Muscle of leg (tissue), 16 donors: ENCODE data around the gene HIF1AN. TPM values are rescaled to one million over a fixed set of nuclear protein-coding genes. Genes with fewer than 3 reads are reported as not detected.

Experiments used
- DNase-seq: peaks from one replicate; pipeline ENCODE4 v3.0.0; 2013
- H3K27ac ChIP-seq: one replicate; pipeline ENCODE4 v1.5.1; 2013; ENCODE audit warnings: mild to moderate bottlenecking, low read length, control low read depth
- H3K27me3 ChIP-seq: one replicate; pipeline ENCODE4 v1.6.1; 2013; ENCODE audit warnings: low read length; ENCODE audit not compliant: control insufficient read depth, insufficient read depth
- H3K36me3 ChIP-seq: one replicate; pipeline ENCODE4 v1.6.1; 2013; ENCODE audit warnings: low read length; ENCODE audit not compliant: control insufficient read depth, insufficient read depth
- H3K4me1 ChIP-seq: one replicate; pipeline ENCODE4 v1.6.1; 2013; ENCODE audit warnings: low read length; ENCODE audit not compliant: control insufficient read depth, insufficient read depth
- H3K4me3 ChIP-seq: one replicate; pipeline ENCODE4 v1.5.1; 2013; ENCODE audit warnings: low read length, control low read depth
- H3K9me3 ChIP-seq: replicated peaks from 2 replicates; pipeline ENCODE4 v1.6.1; 2013; ENCODE audit warnings: low read depth, low read length; ENCODE audit not compliant: control insufficient read depth
- WGBS: methylation state at CpG from one replicate; pipeline ENCODE4 v1.1.5; 2013; ENCODE audit warnings: missing lambda C conversion rate; ENCODE audit not compliant: insufficient coverage; 5-methylcytosine and 5-hydroxymethylcytosine counted together
- long read RNA-seq, 11 donors: transcript quantifications; one replicate each; lab custom pipeline, GENCODE V29; 2026
- polyA plus RNA-seq, 8 donors: library from polyadenylated mRNA; unstranded; fragments of 120-200 nt; gene quantifications; one replicate each; pipeline versions ENCODE4 v1.2.1 to v1.2.3, GENCODE V29; 2013; ENCODE audit warnings: inconsistent platforms in 1 of 8, low replicate concordance in 1 of 8; ENCODE audit not compliant: insufficient read length in 8 of 8, insufficient read depth in 1 of 8
- total RNA-seq: library from RNA; stranded (reverse); fragments of 120-200 nt; gene quantifications from one replicate; pipeline ENCODE4 v1.2.4, GENCODE V29; 2013

The HIF1AN gene
- total RNA-seq (9.4 TPM), polyA plus RNA-seq (10 to 100 TPM; 23.5 to 37.6 (median 32.4) TPM)
- long read RNA-seq, donor 1, full-length matches to known transcripts = 4 of 4 reads
- long read RNA-seq, donor 1, partial matches to known transcripts = 0 of 4 reads
- long read RNA-seq, donor 1, other reads (novel, unspliced or antisense) = 0 of 4 reads
- long read RNA-seq, donor 2, full-length matches to known transcripts = 1 of 1 reads
- long read RNA-seq, donor 2, partial matches to known transcripts = 0 of 1 reads
- long read RNA-seq, donor 2, other reads (novel, unspliced or antisense) = 0 of 1 reads
- long read RNA-seq, donor 3, full-length matches to known transcripts = 18 of 18 reads
- long read RNA-seq, donor 3, partial matches to known transcripts = 0 of 18 reads
- long read RNA-seq, donor 3, other reads (novel, unspliced or antisense) = 0 of 18 reads
- long read RNA-seq, donor 4, full-length matches to known transcripts = 5 of 5 reads
- long read RNA-seq, donor 4, partial matches to known transcripts = 0 of 5 reads
- long read RNA-seq, donor 4, other reads (novel, unspliced or antisense) = 0 of 5 reads
- long read RNA-seq, donor 5, full-length matches to known transcripts = 13 of 78 reads
- long read RNA-seq, donor 5, partial matches to known transcripts = 65 of 78 reads
- long read RNA-seq, donor 5, other reads (novel, unspliced or antisense) = 0 of 78 reads
- long read RNA-seq, donor 6, full-length matches to known transcripts = 21 of 21 reads
- long read RNA-seq, donor 6, partial matches to known transcripts = 0 of 21 reads
- long read RNA-seq, donor 6, other reads (novel, unspliced or antisense) = 0 of 21 reads
- long read RNA-seq, donor 7, full-length matches to known transcripts = 12 of 12 reads
- long read RNA-seq, donor 7, partial matches to known transcripts = 0 of 12 reads
- long read RNA-seq, donor 7, other reads (novel, unspliced or antisense) = 0 of 12 reads
- long read RNA-seq, donor 8, full-length matches to known transcripts = 6 of 16 reads
- long read RNA-seq, donor 8, partial matches to known transcripts = 10 of 16 reads
- long read RNA-seq, donor 8, other reads (novel, unspliced or antisense) = 0 of 16 reads
- long read RNA-seq, donor 9, full-length matches to known transcripts = 12 of 12 reads
- long read RNA-seq, donor 9, partial matches to known transcripts = 0 of 12 reads
- long read RNA-seq, donor 9, other reads (novel, unspliced or antisense) = 0 of 12 reads
- long read RNA-seq, donor 10, full-length matches to known transcripts = 17 of 480 reads
- long read RNA-seq, donor 10, partial matches to known transcripts = 463 of 480 reads
- long read RNA-seq, donor 10, other reads (novel, unspliced or antisense) = 0 of 480 reads
- long read RNA-seq, donor 11, full-length matches to known transcripts = 9 of 25 reads
- long read RNA-seq, donor 11, partial matches to known transcripts = 16 of 25 reads
- long read RNA-seq, donor 11, other reads (novel, unspliced or antisense) = 0 of 25 reads

- under 1% methylated on average over 26 of the region's 35 CpGs for WGBS
- H3K9me3 ChIP-seq = no peaks in the 10 kb centered on the region
These were observed at the start of gene HIF1AN for GRCh38 chr10:100535715-100536353. HIF1AN (plus strand) TSS chr10:100535943; CDS start chr10:100535959, 16 bp downstream.

GRCh38 chr10:100487529-100487928, 48.2 kb upstream of the HIF1AN start:
- no peak overlapping the region for H3K4me3 ChIP-seq
- no peaks in the 10 kb centered on the region for H3K9me3 ChIP-seq
- H3K27me3 ChIP-seq = peaks cover 12% of the 10 kb centered on the region
- no peak overlapping the region for H3K27ac ChIP-seq
- no peak for DNase-seq
- H3K4me1 ChIP-seq = peaks cover 7% of the 10 kb centered on the region
- WGBS = 87% methylated on average over 6 of the region's 6 CpGs
- peaks cover 35% of the 10 kb centered on the region for H3K36me3 ChIP-seq

More at GRCh38 chr10:100535715-100536353, at the start of gene HIF1AN:
- peak; percentile 98 for DNase-seq
- peaks cover 9% of the 10 kb centered on the region for H3K4me1 ChIP-seq
- peak within 1 kb of the TSS; percentile 74 for H3K4me3 ChIP-seq
- H3K27me3 ChIP-seq = no peaks in the 10 kb centered on the region
- peak within 1 kb of the TSS; percentile 59 for H3K27ac ChIP-seq
- peaks cover 24% of the 10 kb centered on the region for H3K36me3 ChIP-seq

- no peak overlapping the region for H3K4me3 ChIP-seq
- no peak for DNase-seq
- no peaks in the 10 kb centered on the region for H3K4me1 ChIP-seq
- peaks cover 35% of the 10 kb centered on the region for H3K36me3 ChIP-seq
- no peak overlapping the region for H3K27ac ChIP-seq
- WGBS = 50% methylated on average over 3 of the region's 5 CpGs
- peaks cover under 1% of the 10 kb centered on the region for H3K27me3 ChIP-seq
- no peaks in the 10 kb centered on the region for H3K9me3 ChIP-seq
These were observed 46.3 kb upstream of the HIF1AN start for GRCh38 chr10:100489396-100489795.

GRCh38 chr10:100490531-100490930, 45.2 kb upstream of the HIF1AN start:
- no peaks in the 10 kb centered on the region for H3K9me3 ChIP-seq
- no peak overlapping the region for H3K4me3 ChIP-seq
- DNase-seq = no peak
- H3K36me3 ChIP-seq = peaks cover 42% of the 10 kb centered on the region
- no peaks in the 10 kb centered on the region for H3K4me1 ChIP-seq
- WGBS = 80% methylated on average over 1 of the region's 2 CpGs
- H3K27me3 ChIP-seq = no peaks in the 10 kb centered on the region
- no peak overlapping the region for H3K27ac ChIP-seq

- Histone ChIP-seq H3K4me1 (no peaks in the 10 kb centered on the region), H3K27ac (no peak overlapping the region), H3K4me3 (no peak overlapping the region), H3K9me3 (no peaks in the 10 kb centered on the region), H3K27me3 (no peaks in the 10 kb centered on the region), H3K36me3 (peaks cover 51% of the 10 kb centered on the region)
- 91% methylated on average over 1 of the region's 2 CpGs for WGBS
- DNase-seq = no peak
These were observed 39.2 kb upstream of the HIF1AN start for GRCh38 chr10:100496567-100496966.

- WGBS = 94% methylated on average over 4 of the region's 4 CpGs
- Histone ChIP-seq H3K9me3 (no peaks in the 10 kb centered on the region), H3K4me3 (no peak overlapping the region), H3K27ac (no peak overlapping the region), H3K27me3 (no peaks in the 10 kb centered on the region), H3K4me1 (no peaks in the 10 kb centered on the region), H3K36me3 (peaks cover 56% of the 10 kb centered on the region)
- DNase-seq = no peak
These were observed 37.7 kb upstream of the HIF1AN start for GRCh38 chr10:100498059-100498458.

GRCh38 chr10:100501423-100501822, 34.3 kb upstream of the HIF1AN start:
- H3K36me3 ChIP-seq = peaks cover 51% of the 10 kb centered on the region
- no peaks in the 10 kb centered on the region for H3K4me1 ChIP-seq
- no peak overlapping the region for H3K4me3 ChIP-seq
- DNase-seq = no peak
- H3K27ac ChIP-seq = no peak overlapping the region
- H3K9me3 ChIP-seq = no peaks in the 10 kb centered on the region
- no peaks in the 10 kb centered on the region for H3K27me3 ChIP-seq

GRCh38 chr10:100502926-100503494, 32.7 kb upstream of the HIF1AN start:
- Histone ChIP-seq H3K4me3 (no peak overlapping the region), H3K9me3 (no peaks in the 10 kb centered on the region), H3K4me1 (no peaks in the 10 kb centered on the region), H3K27ac (no peak overlapping the region), H3K27me3 (no peaks in the 10 kb centered on the region), H3K36me3 (peaks cover 45% of the 10 kb centered on the region)
- peak; percentile 24 for DNase-seq
- WGBS = 67% methylated on average over 1 of the region's 1 CpG

- Histone ChIP-seq H3K27me3 (no peaks in the 10 kb centered on the region), H3K27ac (no peak overlapping the region), H3K36me3 (peaks cover 46% of the 10 kb centered on the region), H3K9me3 (no peaks in the 10 kb centered on the region), H3K4me3 (no peak overlapping the region), H3K4me1 (no peaks in the 10 kb centered on the region)
- DNase-seq = peak; percentile 56
- 38% methylated on average over 2 of the region's 5 CpGs for WGBS
These were observed 31.6 kb upstream of the HIF1AN start for GRCh38 chr10:100504096-100504495.
